H1 (cell line): Measurements from ENCODE around the gene GHRHR. TPM values are rescaled to one million over a fixed set of nuclear protein-coding genes. Genes with fewer than 3 reads are reported as not detected.

Source experiments
- BACH1 ChIP-seq: IDR thresholded peaks from 2 replicates; pipeline ENCODE4 v1.6.1; 2012; ENCODE audit warnings: low read length, improper control_type of control experiment
- RNF2 ChIP-seq: fragments of 200-900, 300-1000 bp; sonication (generic); IDR thresholded peaks from 2 replicates; pipeline ENCODE4 v1.7.1; 2016; ENCODE audit warnings: borderline replicate concordance, low read depth, mild to moderate bottlenecking, antibody characterized with exemption, low read length; ENCODE audit not compliant: poor library complexity, severe bottlenecking; ENCODE audit errors: missing control alignments
- SUZ12 ChIP-seq: fragments of 200-600 bp; sonication (generic); IDR thresholded peaks from 2 replicates; pipeline ENCODE4 v1.6.1; 2012; ENCODE audit warnings: mild to moderate bottlenecking, inconsistent platforms, low read length, moderate library complexity, mixed read lengths
- TCF12 ChIP-seq: IDR thresholded peaks from 2 replicates; pipeline ENCODE4 v1.6.1; 2011; ENCODE audit warnings: low read depth, mild to moderate bottlenecking, low read length
- ZNF274 ChIP-seq: IDR thresholded peaks from 2 replicates; pipeline ENCODE4 v1.7.0; 2012; ENCODE audit warnings: low read length, borderline replicate concordance; ENCODE audit errors: extremely low read depth
- polyA plus RNA-seq, 7 experiments: library from polyadenylated mRNA; depleted of rRNA in 3 of 7; stranded (reverse) in 5 of 7; unstranded in 2 of 7; fragments of >200 nt in 5 of 7; fragments of 200-250 nt in 2 of 7; gene quantifications; 1 replicate in 5 of 7; 2 replicates in 1 of 7; 4 replicates in 1 of 7; pipeline versions ENCODE4 v1.2.1 to v1.2.3, GENCODE V29; 2011 to 2013; ENCODE audit warnings: missing spikeins in 2 of 7, mixed read lengths in 2 of 7
- total RNA-seq: library from RNA; stranded (reverse); fragmentation: NEBNext Ultra II Directional; extraction: Animal tissue kit (Norgen Biotek cat#: 25700); gene quantifications from 2 replicates; pipeline ENCODE4 v1.2.1, GENCODE V29; 2021
- TF ChIP-seq, protein P1 (sequence below): IDR thresholded peaks from 2 replicates; pipeline ENCODE4 v1.6.1; 2012; ENCODE audit warnings: low read length, inconsistent platforms

The GHRHR gene
- total and polyA plus RNA-seq, 2 of the 8 experiments (the other 6 are each of a cell fraction or from before 2014, with no cell fraction given) = 0.60 to 6.5 TPM

DNA sequence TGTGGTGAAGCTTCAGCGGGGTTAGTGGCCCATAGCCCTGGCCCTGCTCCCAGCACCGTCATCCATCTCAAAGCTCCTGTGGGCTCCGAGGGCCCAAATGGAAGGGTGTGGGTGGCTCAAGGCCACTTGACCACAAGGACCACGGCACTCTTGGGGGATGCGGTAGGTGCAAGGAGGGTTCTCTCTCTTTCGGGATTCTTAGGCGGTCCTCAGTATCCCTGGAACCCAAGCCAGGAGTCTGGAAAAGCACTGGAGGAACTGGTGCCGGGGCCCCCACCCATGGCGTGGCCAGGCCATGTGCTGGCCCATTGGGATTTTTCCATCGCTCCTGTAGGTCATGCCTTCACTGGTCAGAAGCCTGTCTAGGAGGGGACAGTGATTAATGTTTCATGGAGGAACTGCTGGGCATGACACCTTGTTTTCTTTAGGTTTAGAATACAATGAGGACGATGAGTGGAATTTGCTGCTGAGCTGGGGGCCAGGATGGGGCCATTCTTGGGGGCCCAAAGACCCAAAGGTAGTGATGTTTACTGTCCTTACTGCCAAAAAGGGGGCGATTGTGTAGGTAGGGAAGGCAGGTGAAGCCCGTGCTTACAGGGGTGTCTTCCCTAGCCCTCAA, 35.4 kb upstream of the GHRHR start (continued):
- no peak for TF ChIP-seq ZNF274
- TF ChIP-seq, protein P1, sequence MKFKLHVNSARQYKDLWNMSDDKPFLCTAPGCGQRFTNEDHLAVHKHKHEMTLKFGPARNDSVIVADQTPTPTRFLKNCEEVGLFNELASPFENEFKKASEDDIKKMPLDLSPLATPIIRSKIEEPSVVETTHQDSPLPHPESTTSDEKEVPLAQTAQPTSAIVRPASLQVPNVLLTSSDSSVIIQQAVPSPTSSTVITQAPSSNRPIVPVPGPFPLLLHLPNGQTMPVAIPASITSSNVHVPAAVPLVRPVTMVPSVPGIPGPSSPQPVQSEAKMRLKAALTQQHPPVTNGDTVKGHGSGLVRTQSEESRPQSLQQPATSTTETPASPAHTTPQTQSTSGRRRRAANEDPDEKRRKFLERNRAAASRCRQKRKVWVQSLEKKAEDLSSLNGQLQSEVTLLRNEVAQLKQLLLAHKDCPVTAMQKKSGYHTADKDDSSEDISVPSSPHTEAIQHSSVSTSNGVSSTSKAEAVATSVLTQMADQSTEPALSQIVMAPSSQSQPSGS = no peak
- no peak for TF ChIP-seq SUZ12
- TF ChIP-seq RNF2 = no peak
- TF ChIP-seq TCF12 = no peak
- TF ChIP-seq BACH1 = no peak
